Hepatocyte (in vitro differentiated cells): ENCODE results near the gene MLXIP. TPM values are rescaled to one million over a fixed set of nuclear protein-coding genes. Genes with fewer than 3 reads are reported as not detected.

Experiments used
- DNase-seq: peaks from one replicate; pipeline ENCODE4 v3.0.0-alpha.2; 2016; ENCODE audit warnings: low spot score
- H2AFZ ChIP-seq: fragments of 200-600 bp; sonication (generic); 2 replicates; pipeline ENCODE4 v1.6.0; 2016; ENCODE audit warnings: antibody characterized with exemption, mild to moderate bottlenecking
- H3K27ac ChIP-seq: fragments of 200-600 bp; sonication (generic); 2 replicates; pipeline ENCODE4 v1.5.1; 2016; ENCODE audit warnings: mild to moderate bottlenecking
- H3K27me3 ChIP-seq: fragments of 200-600 bp; sonication (generic); 2 replicates; pipeline ENCODE4 v1.6.1; 2016
- H3K36me3 ChIP-seq: fragments of 200-600 bp; sonication (generic); replicated peaks from 2 replicates; pipeline ENCODE4 v1.5.1; 2016; ENCODE audit warnings: low read depth; ENCODE audit not compliant: insufficient read depth
- H3K4me1 ChIP-seq: fragments of 200-600 bp; sonication (generic); 2 replicates; pipeline ENCODE4 v1.5.1; 2016; ENCODE audit warnings: mild to moderate bottlenecking, moderate library complexity; ENCODE audit not compliant: insufficient read depth
- H3K4me2 ChIP-seq: fragments of 200-600 bp; sonication (generic); 2 replicates; pipeline ENCODE4 v1.6.0; 2016
- H3K4me3 ChIP-seq: fragments of 200-600 bp; sonication (generic); 2 replicates; pipeline ENCODE4 v1.5.1; 2016; ENCODE audit warnings: mild to moderate bottlenecking
- H3K79me2 ChIP-seq: fragments of 200-600 bp; sonication (generic); 2 replicates; pipeline ENCODE4 v1.6.0; 2017; ENCODE audit warnings: mild to moderate bottlenecking
- H3K9me2 ChIP-seq: fragments of 200-600 bp; sonication (generic); replicated peaks from 2 replicates; pipeline ENCODE4 v1.6.0; 2017; ENCODE audit warnings: mild to moderate bottlenecking; ENCODE audit not compliant: insufficient read depth
- H3K9me3 ChIP-seq: fragments of 200-600 bp; sonication (generic); 2 replicates; pipeline ENCODE4 v1.5.1; 2016; ENCODE audit warnings: low read depth, mild to moderate bottlenecking
- H4K20me1 ChIP-seq: fragments of 200-600 bp; sonication (generic); 2 replicates; pipeline ENCODE4 v1.6.0; 2016; ENCODE audit warnings: mild to moderate bottlenecking; ENCODE audit not compliant: insufficient read depth, poor library complexity, severe bottlenecking
- EZH2 ChIP-seq: fragments of 200-600 bp; sonication (generic); IDR thresholded peaks from 2 replicates; pipeline ENCODE4 v1.6.1; 2016; ENCODE audit warnings: antibody characterized with exemption, mild to moderate bottlenecking, borderline replicate concordance
- EZH2phosphoT487 ChIP-seq: fragments of 200-600 bp; sonication (generic); IDR thresholded peaks from one replicate; pipeline ENCODE4 v1.6.1; 2018; ENCODE audit warnings: antibody characterized with exemption, mild to moderate bottlenecking, low read depth, moderate library complexity; ENCODE audit not compliant: unreplicated experiment, severe bottlenecking
- WGBS: methylation state at CpG from one replicate; pipeline ENCODE4 v1.1.6; 2016; ENCODE audit warnings: low lambda C conversion rate; ENCODE audit errors: missing lambda C conversion rate; 5-methylcytosine and 5-hydroxymethylcytosine counted together
- polyA plus RNA-seq: library from polyadenylated mRNA; unstranded; fragments of >200 nt; fragmentation: Nextera tagmentation; extraction: Ambion mirVana; gene quantifications from 2 replicates; pipeline ENCODE4 v1.2.1, GENCODE V29; 2016
- total RNA-seq: library from RNA; depleted of rRNA; stranded (reverse); fragments of >200 nt; gene quantifications from 2 replicates; pipeline ENCODE4 v1.2.3, GENCODE V29; 2014
- TF ChIP-seq, protein P1 (sequence below): fragments of 200-600 bp; sonication (generic); IDR thresholded peaks from 2 replicates; pipeline ENCODE4 v1.5.1; 2016; ENCODE audit warnings: antibody characterized with exemption, mild to moderate bottlenecking; ENCODE audit not compliant: poor library complexity

MLXIP gene
- total and polyA plus RNA-seq, 2 experiments from 2014 or later: 11.5 to 33.1 TPM

DNA sequence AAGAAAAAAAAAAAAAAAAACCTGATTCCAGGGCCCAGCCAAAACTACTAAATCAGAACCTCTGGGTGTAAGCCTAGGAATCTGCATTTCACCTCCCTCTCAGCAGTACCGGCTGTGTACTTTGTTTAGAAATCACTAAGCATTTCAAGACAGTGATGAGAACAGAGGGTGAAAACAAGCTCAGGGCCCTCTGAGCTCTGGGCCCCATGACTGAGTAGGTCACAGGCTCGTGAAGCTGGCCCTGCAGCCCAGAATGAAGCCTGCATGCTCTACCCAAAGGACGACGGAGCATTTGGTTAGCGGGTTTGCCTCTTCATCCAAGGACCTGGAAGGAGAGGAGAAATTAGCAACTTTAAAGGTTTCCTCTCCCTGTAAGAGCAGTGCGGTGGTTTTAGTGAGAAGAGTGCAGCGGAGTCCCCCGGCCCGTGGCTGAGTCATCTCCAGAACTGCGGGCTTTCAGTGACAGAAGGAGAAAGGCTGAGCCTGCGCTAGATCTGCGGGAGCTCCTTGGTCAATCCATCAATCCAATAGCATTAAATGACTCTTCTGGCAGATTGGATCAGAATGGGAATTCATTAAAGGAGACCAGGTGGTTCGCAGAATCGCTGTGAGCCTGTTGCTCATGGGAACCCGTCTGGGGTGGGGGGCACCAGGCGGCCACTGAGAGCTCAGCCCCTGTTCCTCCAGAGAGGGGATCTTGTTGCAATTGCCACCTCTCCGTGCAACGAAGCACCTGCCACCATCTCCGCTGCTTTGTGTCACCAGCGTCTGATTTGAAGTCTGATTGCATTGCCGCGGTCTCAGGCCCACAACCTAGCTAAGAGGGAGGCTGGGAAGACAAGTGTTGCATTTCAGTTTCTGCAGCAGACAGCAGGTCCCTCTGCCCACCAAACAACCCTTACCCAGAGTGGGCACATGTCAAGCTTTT lies 88.1 kb downstream of the MLXIP start:
- Histone ChIP-seq H3K36me3 (no peaks in the 10 kb centered on the region), H3K4me2 (no peak overlapping the region), H3K9me3 (no peaks in the 10 kb centered on the region), H2AFZ (no peak overlapping the region), H3K27me3 (no peaks in the 10 kb centered on the region), H3K4me1 (no peaks in the 10 kb centered on the region), H3K9me2 (no peaks in the 10 kb centered on the region), H4K20me1 (no peaks in the 10 kb centered on the region), H3K4me3 (no peak overlapping the region), H3K79me2 (no peaks in the 10 kb centered on the region), H3K27ac (no peak overlapping the region)
- TF ChIP-seq, protein P1, sequence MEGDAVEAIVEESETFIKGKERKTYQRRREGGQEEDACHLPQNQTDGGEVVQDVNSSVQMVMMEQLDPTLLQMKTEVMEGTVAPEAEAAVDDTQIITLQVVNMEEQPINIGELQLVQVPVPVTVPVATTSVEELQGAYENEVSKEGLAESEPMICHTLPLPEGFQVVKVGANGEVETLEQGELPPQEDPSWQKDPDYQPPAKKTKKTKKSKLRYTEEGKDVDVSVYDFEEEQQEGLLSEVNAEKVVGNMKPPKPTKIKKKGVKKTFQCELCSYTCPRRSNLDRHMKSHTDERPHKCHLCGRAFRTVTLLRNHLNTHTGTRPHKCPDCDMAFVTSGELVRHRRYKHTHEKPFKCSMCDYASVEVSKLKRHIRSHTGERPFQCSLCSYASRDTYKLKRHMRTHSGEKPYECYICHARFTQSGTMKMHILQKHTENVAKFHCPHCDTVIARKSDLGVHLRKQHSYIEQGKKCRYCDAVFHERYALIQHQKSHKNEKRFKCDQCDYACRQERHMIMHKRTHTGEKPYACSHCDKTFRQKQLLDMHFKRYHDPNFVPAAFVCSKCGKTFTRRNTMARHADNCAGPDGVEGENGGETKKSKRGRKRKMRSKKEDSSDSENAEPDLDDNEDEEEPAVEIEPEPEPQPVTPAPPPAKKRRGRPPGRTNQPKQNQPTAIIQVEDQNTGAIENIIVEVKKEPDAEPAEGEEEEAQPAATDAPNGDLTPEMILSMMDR: no peak
- no peak for TF ChIP-seq EZH2phosphoT487
- no peak for TF ChIP-seq EZH2
- WGBS: 81% methylated on average over 22 of the region's 22 CpGs
- DNase-seq: no peak

DNA sequence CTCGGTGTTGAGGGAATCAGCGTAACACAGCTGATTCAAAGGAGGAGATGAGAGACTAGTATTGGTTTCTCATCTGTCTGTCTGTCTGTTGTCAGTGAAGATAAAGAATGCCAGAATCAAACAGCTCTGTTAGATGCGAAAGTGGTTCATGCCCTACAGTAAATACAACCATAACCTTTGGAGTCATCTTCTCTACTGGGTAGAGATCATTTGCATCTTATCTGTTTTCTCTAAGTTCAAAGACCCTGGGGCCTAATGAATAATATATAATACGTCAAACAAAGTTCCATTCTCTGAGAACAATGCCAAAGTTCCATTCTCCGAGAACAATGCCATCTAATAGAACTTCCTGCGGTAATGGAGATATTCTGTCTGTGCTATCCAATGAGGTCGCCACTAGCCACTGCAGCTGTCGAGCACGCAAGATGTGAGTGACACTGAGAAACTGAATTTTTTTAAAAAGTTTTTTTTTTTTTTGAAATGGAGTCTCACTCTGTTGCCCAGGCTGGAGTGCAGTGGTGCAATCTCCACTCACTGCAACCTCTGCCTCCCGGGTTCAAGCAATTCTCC lies 88.9 kb downstream of the MLXIP start:
- Histone ChIP-seq H2AFZ (no peak overlapping the region), H3K4me1 (no peaks in the 10 kb centered on the region), H4K20me1 (no peaks in the 10 kb centered on the region), H3K9me2 (no peaks in the 10 kb centered on the region), H3K79me2 (no peaks in the 10 kb centered on the region), H3K36me3 (no peaks in the 10 kb centered on the region), H3K4me3 (no peak overlapping the region), H3K4me2 (no peak overlapping the region), H3K27me3 (no peaks in the 10 kb centered on the region), H3K9me3 (no peaks in the 10 kb centered on the region), H3K27ac (no peak overlapping the region)
- 87% methylated on average over 10 of the region's 10 CpGs for WGBS
- TF ChIP-seq EZH2phosphoT487 (no peak), EZH2 (no peak)
- TF ChIP-seq, protein P1: no peak
- no peak for DNase-seq

DNA sequence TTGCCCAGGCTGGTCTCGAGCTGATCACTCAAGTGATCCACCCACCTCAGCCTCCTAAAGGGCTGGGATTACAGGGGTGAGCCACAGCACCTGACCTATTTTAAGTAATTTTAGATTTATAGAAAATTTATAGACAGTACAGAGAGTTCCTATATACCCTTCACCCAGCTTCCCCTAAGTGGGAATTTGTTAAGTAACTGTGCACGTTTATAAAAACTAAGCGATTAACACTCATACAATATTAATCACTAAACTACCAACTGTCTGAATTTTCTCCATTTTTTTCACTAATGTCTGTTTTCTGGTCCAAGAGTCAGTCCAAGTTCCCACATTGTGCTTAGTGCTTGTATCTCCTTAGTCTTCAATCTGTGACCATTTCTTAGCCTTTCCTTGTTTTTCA lies 89.9 kb downstream of the MLXIP start:
- H4K20me1 ChIP-seq: no peaks in the 10 kb centered on the region
- TF ChIP-seq EZH2 (no peak), EZH2phosphoT487 (no peak)
- TF ChIP-seq, protein P1: no peak
- H3K27me3 ChIP-seq: no peaks in the 10 kb centered on the region
- H3K4me2 ChIP-seq: no peak overlapping the region
- no peak overlapping the region for H2AFZ ChIP-seq
- H3K9me2 ChIP-seq: no peaks in the 10 kb centered on the region
- no peaks in the 10 kb centered on the region for H3K79me2 ChIP-seq
- WGBS: 96% methylated on average over 3 of the region's 3 CpGs
- H3K36me3 ChIP-seq: no peaks in the 10 kb centered on the region
- H3K4me3 ChIP-seq: no peak overlapping the region
- no peaks in the 10 kb centered on the region for H3K4me1 ChIP-seq
- no peaks in the 10 kb centered on the region for H3K9me3 ChIP-seq
- H3K27ac ChIP-seq: no peak overlapping the region
- DNase-seq: no peak
